ENCODE data around the gene PDE5A.

- TF ChIP-seq CTCF (IDR thresholded peaks at IDR 0.05; ENCODE audit: borderline replicate concordance, extremely low read depth, low read length, poor library complexity, severe bottlenecking) (no peak), EZH2 (IDR thresholded peaks at IDR 0.05; ENCODE audit: borderline replicate concordance, low read depth, low read length, severe bottlenecking) (no peak)
Measured at GRCh38 chr4:119540249-119540648, 88.4 kb downstream of the PDE5A start.

All from DND-41 (cell line).